ENCODE measurements around the gene RPS18. TPM values are rescaled to one million over a fixed set of nuclear protein-coding genes. Genes with fewer than 3 reads are reported as not detected.
A peak's percentile ranks its signal among the peaks of the same experiment; 100 is the strongest.
"Not testable (repeated sequence)": the region's sequence is repeated elsewhere in the genome, so short reads cannot be mapped to it uniquely, and the experiment has no call there.

RPS18 gene
- total RNA-seq: 1,000 to 10,000 TPM; 1,642 to 3,082 (median 2,562) TPM

- TF ChIP-seq POLR2A (IDR thresholded peaks at IDR 0.05; ENCODE audit: low read depth) (peak; percentile 97), EP300 (IDR thresholded peaks at IDR 0.05) (no peak), POLR2AphosphoS5 (IDR thresholded peaks at IDR 0.05) (peak; percentile 98 to 100)
- TF ChIP-seq, protein P1, sequence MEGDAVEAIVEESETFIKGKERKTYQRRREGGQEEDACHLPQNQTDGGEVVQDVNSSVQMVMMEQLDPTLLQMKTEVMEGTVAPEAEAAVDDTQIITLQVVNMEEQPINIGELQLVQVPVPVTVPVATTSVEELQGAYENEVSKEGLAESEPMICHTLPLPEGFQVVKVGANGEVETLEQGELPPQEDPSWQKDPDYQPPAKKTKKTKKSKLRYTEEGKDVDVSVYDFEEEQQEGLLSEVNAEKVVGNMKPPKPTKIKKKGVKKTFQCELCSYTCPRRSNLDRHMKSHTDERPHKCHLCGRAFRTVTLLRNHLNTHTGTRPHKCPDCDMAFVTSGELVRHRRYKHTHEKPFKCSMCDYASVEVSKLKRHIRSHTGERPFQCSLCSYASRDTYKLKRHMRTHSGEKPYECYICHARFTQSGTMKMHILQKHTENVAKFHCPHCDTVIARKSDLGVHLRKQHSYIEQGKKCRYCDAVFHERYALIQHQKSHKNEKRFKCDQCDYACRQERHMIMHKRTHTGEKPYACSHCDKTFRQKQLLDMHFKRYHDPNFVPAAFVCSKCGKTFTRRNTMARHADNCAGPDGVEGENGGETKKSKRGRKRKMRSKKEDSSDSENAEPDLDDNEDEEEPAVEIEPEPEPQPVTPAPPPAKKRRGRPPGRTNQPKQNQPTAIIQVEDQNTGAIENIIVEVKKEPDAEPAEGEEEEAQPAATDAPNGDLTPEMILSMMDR (IDR thresholded peaks at IDR 0.05): no peak
- no peaks in the 10 kb centered on the region for H3K9me3 ChIP-seq
- H3K27me3 ChIP-seq: no peaks in the 10 kb centered on the region
- peaks cover 50 to 65% (median 58%) of the 10 kb centered on the region in 4 donors for H3K4me1 ChIP-seq
- intact Hi-C loops (cut with DNase I): loop anchor here (5.0 kb wide), 1 partner anchor 41 kb away; the partner anchor contains the start of gene TAPBP
- peaks cover 44 to 65% (median 54%) of the 10 kb centered on the region in 4 donors for H3K36me3 ChIP-seq
- peak; percentile 99 for DNase-seq (ENCODE audit: extremely low spot score)
- H3K4me3 ChIP-seq: peak within 1 kb of the TSS; percentile 69 to 92 (median 72)
- WGBS: under 1% methylated on average over 44 of the region's 48 CpGs
- peak within 1 kb of the TSS; percentile 87 to 96 (median 90) for H3K27ac ChIP-seq (replicated peaks in 1 of 4)
Measured at GRCh38 chr6:33271468-33272274, at the start of gene RPS18, which contains the start of gene VPS52. Gene RPS18 (plus strand): TSS chr6:33272075. CDS start chr6:33272120, 45 bp downstream. Gene VPS52 (minus strand): TSS chr6:33271876. CDS start chr6:33271675, 201 bp downstream.

DNA sequence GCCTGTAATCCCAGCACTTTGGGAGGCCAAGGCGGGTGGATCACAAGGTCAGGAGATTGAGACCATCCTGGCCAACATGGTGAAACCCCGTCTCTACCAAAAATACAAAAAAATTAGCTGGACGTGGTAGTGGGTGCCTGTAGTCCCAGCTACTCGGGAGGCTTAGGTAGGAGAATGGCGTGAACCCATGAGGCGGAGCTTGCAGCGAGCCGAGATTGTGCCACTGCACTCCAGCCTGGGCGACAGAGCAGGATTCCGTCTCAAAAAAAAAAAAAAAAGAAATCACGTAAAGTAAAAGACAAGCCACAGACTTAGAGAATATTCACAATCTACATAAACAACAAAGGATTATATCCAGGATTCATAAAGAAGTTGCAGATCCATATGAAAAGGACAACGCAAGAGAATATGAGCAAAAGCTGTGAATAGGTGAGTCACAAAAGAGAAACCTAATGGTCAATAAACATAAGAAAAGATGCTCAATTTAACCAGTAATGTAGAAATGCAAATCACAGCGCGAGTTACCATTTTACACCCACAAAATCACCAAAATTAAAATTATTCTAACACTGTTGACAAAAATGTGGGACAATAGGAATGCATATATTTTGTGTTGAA lies 45.3 kb upstream of the RPS18 start:
- peaks cover 0 to 35% (median 1%) of the 10 kb centered on the region in 4 donors for H3K27me3 ChIP-seq
- intact Hi-C loops (cut with DNase I); H3K4me1 ChIP-seq; H3K27ac ChIP-seq (replicated peaks in 1 of 4); H3K9me3 ChIP-seq; H3K36me3 ChIP-seq; DNase-seq (ENCODE audit: extremely low spot score); H3K4me3 ChIP-seq: not testable (repeated sequence)
- WGBS: 40% methylated on average over 14 of the region's 14 CpGs

- TF ChIP-seq POLR2A (IDR thresholded peaks at IDR 0.05; ENCODE audit: low read depth): no peak
- TF ChIP-seq EP300 (IDR thresholded peaks at IDR 0.05): no peak
- TF ChIP-seq, protein P1 (IDR thresholded peaks at IDR 0.05): no peak
- TF ChIP-seq POLR2AphosphoS5 (IDR thresholded peaks at IDR 0.05): no peak
- 13% methylated on average over 6 of the region's 6 CpGs for WGBS
- intact Hi-C loops (cut with DNase I): no loop called here
- Histone ChIP-seq H3K36me3 (no peaks in the 10 kb centered on the region), H3K27ac (replicated peaks in 1 of 4) (no peak overlapping the region), H3K4me1 (no peaks in the 10 kb centered on the region), H3K4me3 (no peak overlapping the region), H3K9me3 (no peaks in the 10 kb centered on the region), H3K27me3 (peaks cover 0 to 58% (median 5%) of the 10 kb centered on the region in 4 donors)
- no peak for DNase-seq (ENCODE audit: extremely low spot score)
Measured at GRCh38 chr6:33235221-33235634, 36.6 kb upstream of the RPS18 start.

- H3K9me3 ChIP-seq: no peaks in the 10 kb centered on the region
- no peak overlapping the region for H3K27ac ChIP-seq (replicated peaks in 1 of 4)
- no peaks in the 10 kb centered on the region for H3K36me3 ChIP-seq
- no peaks in the 10 kb centered on the region for H3K4me1 ChIP-seq
- intact Hi-C loops (cut with DNase I): no loop called here
- H3K4me3 ChIP-seq: no peak overlapping the region
- no peak for DNase-seq (ENCODE audit: extremely low spot score)
- TF ChIP-seq, protein P1 (IDR thresholded peaks at IDR 0.05): no peak
- TF ChIP-seq POLR2AphosphoS5 (IDR thresholded peaks at IDR 0.05) (no peak), EP300 (IDR thresholded peaks at IDR 0.05) (no peak), POLR2A (IDR thresholded peaks at IDR 0.05; ENCODE audit: low read depth) (no peak)
- peaks cover 0 to 69% (median 5%) of the 10 kb centered on the region in 4 donors for H3K27me3 ChIP-seq
Measured at GRCh38 chr6:33236328-33236727, 35.5 kb upstream of the RPS18 start.

DNA sequence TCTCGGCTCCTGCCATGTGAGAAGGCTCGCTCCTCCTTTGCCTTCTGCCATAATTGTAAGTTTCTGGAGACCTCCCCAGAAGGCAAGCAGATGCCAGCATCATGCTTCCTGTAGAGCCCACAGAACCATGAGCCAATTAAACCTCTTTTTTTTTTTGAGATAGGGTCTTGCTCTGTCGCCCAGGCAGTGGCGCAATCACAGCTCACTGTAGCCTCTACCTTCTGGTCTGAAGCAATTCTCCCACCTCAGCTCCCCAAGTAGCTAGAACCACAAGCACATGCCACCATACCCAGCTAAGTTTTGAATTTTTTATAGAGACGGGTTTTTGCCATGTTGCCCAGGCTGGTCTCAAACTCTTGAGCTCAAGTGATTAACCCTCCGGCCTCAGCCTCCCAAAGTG lies 35.0 kb upstream of the RPS18 start:
- Histone ChIP-seq H3K36me3 (no peaks in the 10 kb centered on the region), H3K9me3 (no peaks in the 10 kb centered on the region), H3K27ac (replicated peaks in 1 of 4) (no peak overlapping the region), H3K27me3 (peaks cover 0 to 71% (median 5%) of the 10 kb centered on the region in 4 donors), H3K4me3 (no peak overlapping the region), H3K4me1 (no peaks in the 10 kb centered on the region)
- intact Hi-C loops (cut with DNase I): no loop called here
- no peak for DNase-seq (ENCODE audit: extremely low spot score)
- WGBS: 79% methylated on average over 6 of the region's 6 CpGs
- TF ChIP-seq EP300 (IDR thresholded peaks at IDR 0.05) (no peak), POLR2A (IDR thresholded peaks at IDR 0.05; ENCODE audit: low read depth) (no peak), POLR2AphosphoS5 (IDR thresholded peaks at IDR 0.05) (no peak)
- TF ChIP-seq, protein P1 (IDR thresholded peaks at IDR 0.05): no peak

Measured in esophagus muscularis mucosa (tissue), 4 donors.